ENCODE results near the gene TCAIM. TPM values are rescaled to one million over a fixed set of nuclear protein-coding genes. Genes with fewer than 3 reads are reported as not detected.

TCAIM gene
- total RNA-seq, 1 experiment from 2014 or later, result 23.8 TPM

- Histone ChIP-seq H2BK20ac (ENCODE audit: low read depth, low read length, poor library complexity, severe bottlenecking) (no peak overlapping the region), H4K5ac (ENCODE audit: insufficient read length, low read depth, low read length) (no peak overlapping the region), H3K9me3 (ENCODE audit: control insufficient read depth, low read depth, low read length) (no peaks in the 10 kb centered on the region), H2AFZ (ENCODE audit: low read length) (no peak overlapping the region), H3K23ac (ENCODE audit: insufficient read length, low read depth, low read length) (no peak overlapping the region), H3K27ac (ENCODE audit: insufficient read length, low read depth, low read length) (peak overlapping the region; percentile 49), H3T11ph (ENCODE audit: low read length) (no peak overlapping the region), H4K91ac (ENCODE audit: insufficient read length, low read depth, low read length) (no peak overlapping the region), H4K8ac (replicated peaks; ENCODE audit: insufficient read length, low read depth, low read length) (no peak overlapping the region), H2BK120ac (ENCODE audit: low read depth, low read length, poor library complexity, severe bottlenecking) (no peak overlapping the region), H3K4me1 (ENCODE audit: insufficient read depth, low read length) (no peaks in the 10 kb centered on the region), H2BK15ac (ENCODE audit: low read depth, low read length) (no peak overlapping the region), H3K79me1 (ENCODE audit: insufficient read depth, low read depth, low read length, poor library complexity, severe bottlenecking) (peaks cover 6% of the 10 kb centered on the region), H3K56ac (ENCODE audit: insufficient read length, low read depth, low read length) (no peak overlapping the region), H3K14ac (ENCODE audit: insufficient read depth, low read length) (no peak overlapping the region), H3K79me2 (ENCODE audit: insufficient read depth, low read length) (peaks cover 4% of the 10 kb centered on the region; the same call in 1 of the 2 replicates), H2BK12ac (ENCODE audit: insufficient read length, low read depth, low read length) (no peak overlapping the region), H3K27me3 (ENCODE audit: insufficient read depth, low read length) (no peaks in the 10 kb centered on the region), H3K4me2 (ENCODE audit: insufficient read depth, insufficient read length, low read length) (peak overlapping the region; percentile 64), H3K18ac (ENCODE audit: insufficient read length, low read depth, low read length) (no peak overlapping the region), H4K20me1 (ENCODE audit: control insufficient read depth, insufficient read depth, insufficient read length) (no peaks in the 10 kb centered on the region), H3K4ac (ENCODE audit: low read depth, low read length) (no peak overlapping the region), H3K23me2 (ENCODE audit: insufficient read length, low read depth, low read length, poor library complexity, severe bottlenecking) (peaks cover 4% of the 10 kb centered on the region), H2AK5ac (ENCODE audit: insufficient read length, low read length) (no peak overlapping the region), H2BK5ac (ENCODE audit: insufficient read length, low read length) (no peak overlapping the region), H3K9ac (ENCODE audit: extremely low read depth, insufficient read length, low read length) (peak overlapping the region; percentile 76)
- Mint-ChIP-seq H3K27me3 (ENCODE audit: low read depth) (no peaks in the 10 kb centered on the region), H3K4me3 (peak overlapping the region; percentile 85 to 90), H3K27ac (peak overlapping the region; percentile 88 to 97 (median 95); a peak in 6 of 7 replicates), H3K9me3 (no peaks in the 10 kb centered on the region), H3K36me3 (ENCODE audit: insufficient read depth in 1 of 3, low read depth in 3 of 3) (peaks cover 0 to 9% (median 3%) of the 10 kb centered on the region in 3 experiments; a peak in 4 of 7 replicates), H3K4me1 (peaks cover 21% of the 10 kb centered on the region in 2 experiments)
- whole genome bisulfite sequencing (ENCODE audit: extremely low coverage, insufficient read length, low lambda C conversion rate), result no CpG with 5 or more reads among the region's 11 CpGs
- DNase-seq, result no peak
- TF ChIP-seq CTCF (conservative IDR thresholded peaks at IDR 0.05), result no peak
These were observed 853 bp downstream of the TCAIM start for GRCh38 chr3:44339181-44340057.

Measured in H9 (cell line).